K562 (cell line): ENCODE measurements around the gene KCNIP2.

Experiments
- NFIC ChIP-seq: fragments of 450-650 bp; IDR thresholded peaks from 2 replicates; pipeline ENCODE4 v1.6.1; 2017; ENCODE audit warnings: mild to moderate bottlenecking, inconsistent platforms
- RCOR1 ChIP-seq, 2 experiments: IDR thresholded peaks; 2 replicates each; pipeline ENCODE4 v1.6.1; 2012; ENCODE audit warnings: low read depth in 2 of 2, low read length in 2 of 2, borderline replicate concordance in 1 of 2, improper control_type of control experiment in 1 of 2
- ZNF24 ChIP-seq: fragments of 450-650 bp; IDR thresholded peaks from 2 replicates; pipeline ENCODE4 v1.6.1; 2016
- ZZZ3 ChIP-seq: fragments of 450-650 bp; IDR thresholded peaks from 2 replicates; pipeline ENCODE4 v1.6.1; 2016; ENCODE audit warnings: antibody characterized with exemption, mild to moderate bottlenecking, moderate library complexity

GRCh38 chr10:101793526-101793925 is 50.1 kb downstream of the KCNIP2 start:
- TF ChIP-seq RCOR1 (IDR thresholded peaks at IDR 0.05; ENCODE audit: borderline replicate concordance in 1 of 2, low read depth in 2 of 2, low read length in 2 of 2) (no peak), ZNF24 (no peak), ZZZ3 (no peak), NFIC (no peak)
